HFFc6 (cell line): ENCODE results near the gene INTS12. TPM values are rescaled to one million over a fixed set of nuclear protein-coding genes. Genes with fewer than 3 reads are reported as not detected.

Experiments
- DNase-seq: peaks from one replicate; pipeline ENCODE4 v3.0.0-alpha.2; 2018
- H3K27ac Mint-ChIP-seq: 2 replicates; pipeline ENCODE4 v1.8.0; 2020; ENCODE audit warnings: mild to moderate bottlenecking, mixed read lengths
- H3K27me3 Mint-ChIP-seq: 2 replicates; pipeline ENCODE4 v1.8.0; 2021; ENCODE audit warnings: mild to moderate bottlenecking, moderate library complexity, mixed read lengths; ENCODE audit not compliant: insufficient read depth
- H3K36me3 Mint-ChIP-seq: 2 replicates; pipeline ENCODE4 v1.8.0; 2021; ENCODE audit warnings: low read depth, mixed read lengths
- H3K4me1 Mint-ChIP-seq: 2 replicates; pipeline ENCODE4 v1.8.0; 2020; ENCODE audit warnings: low read depth, mixed read lengths
- H3K4me3 Mint-ChIP-seq: 2 replicates; pipeline ENCODE4 v1.8.0; 2020; ENCODE audit warnings: mild to moderate bottlenecking, moderate library complexity, mixed read lengths
- H3K9me3 Mint-ChIP-seq: 2 replicates; pipeline ENCODE4 v1.8.0; 2020; ENCODE audit warnings: mild to moderate bottlenecking, mixed read lengths
- CTCF ChIP-seq: fragments of 200-600 bp; sonication (generic); IDR thresholded peaks from 2 replicates; pipeline ENCODE4 v1.5.0; 2021; ENCODE audit warnings: antibody characterized with exemption, mild to moderate bottlenecking
- total RNA-seq, 6 experiments: library from RNA; stranded (reverse); fragmentation: NEBNext Ultra II Directional; extraction: Animal tissue kit (Norgen Biotek cat#: 25700); gene quantifications; 2 replicates in 1 of 6; 3 replicates in 5 of 6; pipeline ENCODE4 v1.2.3, GENCODE V29; 2021

Gene INTS12
- total RNA-seq, 6 experiments from 2014 or later: 22.1 to 25.1 (median 23.4) TPM

GRCh38 chr4:105662935-105663675 is 45.4 kb downstream of the INTS12 start:
- no peak for DNase-seq
- H3K27ac Mint-ChIP-seq: no peak overlapping the region
- no peak overlapping the region for H3K4me3 Mint-ChIP-seq
- no peaks in the 10 kb centered on the region for H3K4me1 Mint-ChIP-seq
- H3K27me3 Mint-ChIP-seq: no peaks in the 10 kb centered on the region; the same call in 1 of the 2 replicates
- H3K9me3 Mint-ChIP-seq: no peaks in the 10 kb centered on the region
- TF ChIP-seq CTCF: no peak
- H3K36me3 Mint-ChIP-seq: no peaks in the 10 kb centered on the region

DNA sequence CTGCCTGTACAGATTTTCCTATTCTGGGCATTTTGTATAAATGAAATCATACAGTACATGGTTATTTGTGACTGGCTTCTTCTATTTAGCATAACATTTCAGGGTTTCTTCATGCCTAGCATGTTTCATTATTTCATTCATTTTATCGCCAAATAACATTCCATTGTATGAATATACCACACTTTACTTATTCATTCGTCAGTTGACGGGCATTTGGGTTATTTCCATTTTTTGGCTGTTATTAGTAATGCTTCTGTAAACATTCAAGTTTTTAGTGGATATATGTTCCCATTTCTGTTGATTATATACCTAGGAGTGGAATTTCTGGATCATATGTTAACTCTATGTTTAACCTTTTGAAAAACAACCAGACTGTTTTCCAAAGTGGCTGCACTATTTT is 47.5 kb downstream of the INTS12 start:
- Mint-ChIP-seq H3K27me3 (no peaks in the 10 kb centered on the region; the same call in 1 of the 2 replicates), H3K9me3 (no peaks in the 10 kb centered on the region), H3K36me3 (no peaks in the 10 kb centered on the region), H3K27ac (no peak overlapping the region), H3K4me1 (no peaks in the 10 kb centered on the region), H3K4me3 (no peak overlapping the region)
- no peak for TF ChIP-seq CTCF
- DNase-seq: no peak

GRCh38 chr4:105659190-105659589 is 49.3 kb downstream of the INTS12 start:
- Mint-ChIP-seq H3K9me3 (no peaks in the 10 kb centered on the region), H3K4me3 (no peak overlapping the region), H3K4me1 (no peaks in the 10 kb centered on the region), H3K36me3 (no peaks in the 10 kb centered on the region), H3K27me3 (no peaks in the 10 kb centered on the region; the same call in 1 of the 2 replicates), H3K27ac (no peak overlapping the region)
- no peak for TF ChIP-seq CTCF
- no peak for DNase-seq

DNA sequence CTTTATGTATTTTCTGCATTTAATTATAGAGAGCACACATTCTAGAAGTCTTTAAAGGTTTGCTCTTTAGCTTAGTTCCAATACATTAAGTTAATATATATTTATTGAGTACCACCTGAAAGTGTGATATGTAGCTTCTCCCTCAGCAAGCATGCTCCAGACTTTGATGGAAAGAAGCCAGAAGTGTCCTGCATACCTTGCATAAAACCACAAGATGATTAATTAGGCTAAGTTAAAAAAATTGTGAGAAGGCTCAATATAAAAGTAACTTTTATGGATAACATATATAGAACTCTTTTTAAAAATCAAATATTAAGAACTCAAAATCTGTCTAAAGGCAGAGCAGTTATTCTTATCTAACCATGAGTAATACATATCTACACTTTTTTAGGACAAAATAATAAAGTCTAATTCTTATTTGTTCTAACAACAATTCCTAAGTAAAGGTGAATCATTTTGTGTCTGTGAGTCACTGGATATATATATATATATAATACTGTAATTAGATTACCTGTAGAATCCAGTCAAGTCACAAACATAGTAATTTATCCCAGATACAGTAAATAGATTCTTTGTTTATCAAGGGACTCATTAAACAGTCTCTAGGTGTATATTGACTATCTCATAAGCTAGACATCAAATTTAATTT is 51.2 kb downstream of the INTS12 start:
- Mint-ChIP-seq H3K27ac (no peak overlapping the region), H3K9me3 (no peaks in the 10 kb centered on the region), H3K27me3 (no peaks in the 10 kb centered on the region; the same call in 1 of the 2 replicates), H3K36me3 (no peaks in the 10 kb centered on the region), H3K4me1 (no peaks in the 10 kb centered on the region), H3K4me3 (no peak overlapping the region)
- DNase-seq: no peak
- no peak for TF ChIP-seq CTCF

GRCh38 chr4:105652286-105652888 is 56.1 kb downstream of the INTS12 start:
- Mint-ChIP-seq H3K4me1 (no peaks in the 10 kb centered on the region), H3K4me3 (no peak overlapping the region), H3K27me3 (peaks cover 4% of the 10 kb centered on the region; the same call in 1 of the 2 replicates), H3K36me3 (no peaks in the 10 kb centered on the region), H3K9me3 (no peaks in the 10 kb centered on the region), H3K27ac (no peak overlapping the region)
- TF ChIP-seq CTCF: no peak
- DNase-seq: no peak
